Bronchial smooth muscle cell (primary cell): ENCODE results near the gene GNL1. TPM values are rescaled to one million over a fixed set of nuclear protein-coding genes. Genes with fewer than 3 reads are reported as not detected.

ENCODE experiments used
- total RNA-seq: library from RNA; depleted of rRNA; stranded (reverse); fragments of >200 nt; gene quantifications from 2 replicates; pipeline ENCODE4 v1.2.1, GENCODE V29; 2014

The GNL1 gene, protein sequence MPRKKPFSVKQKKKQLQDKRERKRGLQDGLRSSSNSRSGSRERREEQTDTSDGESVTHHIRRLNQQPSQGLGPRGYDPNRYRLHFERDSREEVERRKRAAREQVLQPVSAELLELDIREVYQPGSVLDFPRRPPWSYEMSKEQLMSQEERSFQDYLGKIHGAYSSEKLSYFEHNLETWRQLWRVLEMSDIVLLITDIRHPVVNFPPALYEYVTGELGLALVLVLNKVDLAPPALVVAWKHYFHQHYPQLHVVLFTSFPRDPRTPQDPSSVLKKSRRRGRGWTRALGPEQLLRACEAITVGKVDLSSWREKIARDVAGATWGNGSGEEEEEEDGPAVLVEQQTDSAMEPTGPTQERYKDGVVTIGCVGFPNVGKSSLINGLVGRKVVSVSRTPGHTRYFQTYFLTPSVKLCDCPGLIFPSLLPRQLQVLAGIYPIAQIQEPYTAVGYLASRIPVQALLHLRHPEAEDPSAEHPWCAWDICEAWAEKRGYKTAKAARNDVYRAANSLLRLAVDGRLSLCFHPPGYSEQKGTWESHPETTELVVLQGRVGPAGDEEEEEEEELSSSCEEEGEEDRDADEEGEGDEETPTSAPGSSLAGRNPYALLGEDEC
- 77.4 and 79.3 TPM in 2 replicates for total RNA-seq

DNA sequence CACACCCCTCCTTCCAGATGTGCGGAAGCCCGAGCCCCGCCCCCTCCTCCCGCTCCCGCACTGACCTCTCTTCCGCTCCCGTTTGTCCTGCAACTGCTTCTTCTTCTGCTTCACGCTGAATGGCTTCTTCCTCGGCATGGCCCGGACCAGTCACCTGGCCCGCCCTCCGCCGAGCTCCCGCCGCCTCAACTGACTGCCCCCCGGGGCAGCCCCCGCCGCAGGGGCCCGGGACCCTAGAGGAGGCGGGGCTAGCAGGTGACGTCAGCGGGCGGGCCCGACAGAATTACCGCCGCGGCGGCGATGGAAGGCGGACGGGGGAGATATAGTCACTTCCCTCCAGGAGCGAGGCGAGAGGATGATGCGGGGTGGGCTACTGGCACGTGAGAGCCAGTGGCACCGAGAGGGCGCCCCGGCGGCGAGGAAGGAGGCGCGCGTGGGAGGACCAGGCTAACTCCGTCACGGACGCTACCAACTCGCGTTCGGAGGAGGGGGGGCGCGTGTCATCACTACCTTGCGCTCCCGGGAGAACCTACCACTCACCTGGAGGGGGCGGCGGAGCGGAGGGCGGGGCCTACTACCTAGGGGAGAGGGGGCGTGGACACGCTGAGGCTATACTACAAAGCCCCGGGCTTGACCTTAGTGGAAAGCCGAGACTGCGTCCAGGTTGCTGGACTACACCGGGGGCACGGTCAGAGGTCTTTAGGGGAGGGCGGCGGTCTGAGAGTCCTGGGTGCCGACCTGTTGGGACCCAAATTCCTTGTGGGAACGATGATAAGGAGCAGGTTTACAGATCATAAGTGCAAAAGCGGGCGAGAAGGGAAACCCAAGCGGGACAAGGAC, at the start of gene GNL1:
Gene GNL1 (minus strand): TSS at position 424 of the 840 bp plus-strand sequence. CDS start 286 bp downstream, at position 138.

DNA sequence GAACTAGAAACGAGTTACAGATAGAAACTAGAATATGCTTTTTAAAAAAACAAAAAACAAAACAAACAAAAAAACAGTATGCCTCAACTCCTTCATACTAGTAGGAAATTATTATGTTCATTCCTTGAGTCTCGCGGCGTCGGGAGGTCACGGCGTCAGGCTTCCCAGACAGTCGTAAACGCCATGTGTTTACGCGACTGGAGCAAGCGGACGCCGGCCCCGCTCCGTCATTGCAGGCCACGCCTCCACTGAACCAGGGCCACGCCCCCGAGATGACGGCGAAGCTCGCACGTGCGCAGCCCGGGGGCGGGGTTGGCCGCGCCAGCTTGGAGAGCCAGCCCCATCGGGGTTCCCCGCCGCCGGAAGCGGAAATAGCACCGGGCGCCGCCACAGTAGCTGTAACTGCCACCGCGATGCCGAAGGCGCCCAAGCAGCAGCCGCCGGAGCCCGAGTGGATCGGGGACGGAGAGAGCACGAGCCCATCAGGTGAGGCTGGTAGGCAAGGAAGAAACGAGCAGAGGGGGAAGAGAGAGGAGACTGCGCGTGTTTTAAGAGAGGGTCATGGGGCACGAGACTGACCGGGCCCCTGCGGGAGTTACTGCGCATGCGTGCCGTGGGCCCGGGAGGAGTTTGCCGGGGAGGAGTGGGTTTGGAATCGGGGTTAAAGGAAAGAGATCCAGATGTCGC, 14.9 kb upstream of the GNL1 start, which contains the start of gene ABCF1:
Gene ABCF1 (plus strand): TSS at position 368 of the 687 bp plus-strand sequence. CDS start 46 bp downstream, at position 414.

DNA sequence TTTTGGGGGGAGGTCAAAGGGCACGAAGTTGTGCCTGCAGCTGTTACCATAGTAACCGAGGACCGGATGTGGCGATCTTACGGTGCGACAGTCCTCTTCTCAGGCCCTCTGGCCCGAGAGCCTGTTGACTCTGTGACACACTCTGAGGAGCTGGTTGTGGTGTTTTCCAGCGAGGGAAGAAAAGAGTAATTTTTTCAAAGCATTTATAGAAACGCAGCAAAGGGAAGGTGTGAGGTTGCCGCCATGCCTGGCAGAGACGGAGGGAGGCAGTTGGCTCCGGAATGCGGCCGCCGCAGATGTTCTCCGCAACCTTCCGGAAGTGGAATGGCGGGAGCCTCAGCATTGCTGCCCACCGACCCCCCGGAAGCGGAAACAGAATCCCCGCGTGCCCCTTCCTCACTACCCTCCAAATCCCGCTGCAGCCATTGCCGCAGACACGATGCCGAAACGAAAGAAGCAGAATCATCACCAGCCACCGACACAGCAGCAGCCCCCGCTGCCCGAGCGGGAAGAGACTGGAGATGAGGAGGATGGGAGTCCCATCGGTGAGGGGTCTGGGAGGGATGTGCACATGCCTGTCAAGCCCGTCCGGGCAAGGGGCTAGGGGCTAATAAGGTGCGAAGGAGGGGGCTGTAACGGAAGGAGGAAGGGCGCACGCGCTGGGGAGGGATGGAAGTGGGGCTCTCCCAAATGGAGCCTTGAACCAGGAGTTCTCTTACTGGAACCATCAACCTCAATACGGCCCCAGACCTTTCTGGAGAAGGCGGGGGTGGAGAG, 805 bp upstream of the GNL1 start, which contains the start of gene PRR3:
Gene PRR3 (plus strand): TSS at position 390 of the 777 bp plus-strand sequence. CDS start 50 bp downstream, at position 440.

Other genes with a start within 250 kb of the GNL1 start
- 6.1 and 6.6 TPM in 2 replicates for gene TRIM39, start 229.6 kb downstream of the GNL1 start, total RNA-seq
- gene RPP21, start 211.3 kb downstream of the GNL1 start, total RNA-seq = 24.4 and 34.2 TPM in 2 replicates
- 185 and 187 TPM in 2 replicates for gene HLA-E, start 67.0 kb downstream of the GNL1 start, total RNA-seq
- 4.7 and 5.2 TPM in 2 replicates for gene PRR3, start 806 bp upstream of the GNL1 start, total RNA-seq
- gene ABCF1, start 15.0 kb upstream of the GNL1 start, total RNA-seq = 37.2 and 45.9 TPM in 2 replicates
- 10.4 and 12.0 TPM in 2 replicates for gene PPP1R10, start 60.8 kb upstream of the GNL1 start, total RNA-seq
- 39.6 and 48.1 TPM in 2 replicates for gene MRPS18B, start 61.4 kb upstream of the GNL1 start, total RNA-seq
- gene ATAT1, start 70.4 kb upstream of the GNL1 start, total RNA-seq = 2.2 and 5.4 TPM in 2 replicates
- 2.2 and 2.7 TPM in 2 replicates for gene C6orf136, start 90.6 kb upstream of the GNL1 start, total RNA-seq
- gene DHX16, start 116.5 kb upstream of the GNL1 start, total RNA-seq = 29.3 and 36.6 TPM in 2 replicates
- gene PPP1R18, start 130.2 kb upstream of the GNL1 start, total RNA-seq = 40.8 and 43.5 TPM in 2 replicates
- gene NRM, start 134.5 kb upstream of the GNL1 start, total RNA-seq = 1.4 and 1.7 TPM in 2 replicates
- 2.4 and 3.2 TPM in 2 replicates for gene MDC1, start 160.8 kb upstream of the GNL1 start, total RNA-seq
- 409 and 447 TPM in 2 replicates for gene TUBB, start 163.9 kb upstream of the GNL1 start, total RNA-seq
- 95.8 and 103 TPM in 2 replicates for gene FLOT1, start 186.2 kb upstream of the GNL1 start, total RNA-seq
- gene IER3, start 188.1 kb upstream of the GNL1 start, total RNA-seq = 15.0 and 16.7 TPM in 2 replicates